ENCODE data around the gene GBA3. TPM values are rescaled to one million over a fixed set of nuclear protein-coding genes. Genes with fewer than 3 reads are reported as not detected.
A peak's percentile ranks its signal among the peaks of the same experiment; 100 is the strongest.

GBA3 gene
- total RNA-seq, 2 experiments from 2014 or later = not detected

- ChIA-PET POLR2A (no interaction called here), CTCF (interaction anchor here (0.9 kb wide), 1 partner anchor 19 kb away, joined by 3 read pairs; no protein-coding TSS in a partner anchor)
- no peak for DNase-seq
- Mint-ChIP-seq H3K4me1 (ENCODE audit: low read depth) (peaks cover 10% of the 10 kb centered on the region), H3K27ac (no peak overlapping the region), H3K36me3 (ENCODE audit: low read depth) (no peaks in the 10 kb centered on the region), H3K27me3 (no peaks in the 10 kb centered on the region), H3K4me3 (no peak overlapping the region), H3K9me3 (peaks cover 2% of the 10 kb centered on the region)
- no peak for ATAC-seq
- intact Hi-C loops (cut with micrococcal nuclease) = no loop called here
- TF ChIP-seq CTCF (IDR thresholded peaks at IDR 0.05) = no peak
These were observed 39.0 kb upstream of the GBA3 start for GRCh38 chr4:22653752-22654151.

- TF ChIP-seq CTCF (IDR thresholded peaks at IDR 0.05) = no peak
- DNase-seq (no peak), ATAC-seq (no peak)
- Mint-ChIP-seq H3K27me3 (no peaks in the 10 kb centered on the region), H3K9me3 (no peaks in the 10 kb centered on the region), H3K4me3 (no peak overlapping the region), H3K27ac (no peak overlapping the region), H3K4me1 (ENCODE audit: low read depth) (no peaks in the 10 kb centered on the region), H3K36me3 (ENCODE audit: low read depth) (no peaks in the 10 kb centered on the region)
- CTCF ChIA-PET = interaction anchor here (1.2 kb wide), 1 partner anchor 14 kb away, joined by 3 read pairs; no protein-coding TSS in a partner anchor
- POLR2A ChIA-PET = interaction anchor here (0.9 kb wide), 1 partner anchor 11 kb away, joined by 4 read pairs; no protein-coding TSS in a partner anchor
- intact Hi-C loops (cut with micrococcal nuclease) = no loop called here
These were observed 31.3 kb upstream of the GBA3 start for GRCh38 chr4:22661443-22661842.

- Mint-ChIP-seq H3K9me3 (peaks cover 1% of the 10 kb centered on the region), H3K4me3 (no peak overlapping the region), H3K4me1 (ENCODE audit: low read depth) (peaks cover 27% of the 10 kb centered on the region), H3K27ac (no peak overlapping the region), H3K27me3 (no peaks in the 10 kb centered on the region), H3K36me3 (ENCODE audit: low read depth) (no peaks in the 10 kb centered on the region)
- TF ChIP-seq CTCF (IDR thresholded peaks at IDR 0.05) = no peak
- POLR2A ChIA-PET = no interaction called here
- intact Hi-C loops (cut with micrococcal nuclease) = no loop called here
- no peak for DNase-seq
- CTCF ChIA-PET = interaction anchor here (0.5 to 1.2 kb wide), 2 partner anchors 9 to 255 kb away, joined by 3 to 4 read pairs; no protein-coding TSS in a partner anchor
- no peak for ATAC-seq
These were observed 25.3 kb upstream of the GBA3 start for GRCh38 chr4:22667332-22667940.

GRCh38 chr4:22668301-22668700, 24.4 kb upstream of the GBA3 start:
- Mint-ChIP-seq H3K4me1 (ENCODE audit: low read depth) (peaks cover 36% of the 10 kb centered on the region), H3K4me3 (no peak overlapping the region), H3K27me3 (no peaks in the 10 kb centered on the region), H3K27ac (peak overlapping the region; percentile 72), H3K36me3 (ENCODE audit: low read depth) (no peaks in the 10 kb centered on the region), H3K9me3 (peaks cover 1% of the 10 kb centered on the region)
- no peak for TF ChIP-seq CTCF (IDR thresholded peaks at IDR 0.05)
- ATAC-seq (no peak), DNase-seq (no peak)
- intact Hi-C loops (cut with micrococcal nuclease) = no loop called here
- POLR2A ChIA-PET = interaction anchor here (0.6 kb wide), 1 partner anchor 1791 kb away, joined by 7 read pairs; no protein-coding TSS in a partner anchor
- CTCF ChIA-PET = interaction anchor here (0.6 to 1.3 kb wide), 2 partner anchors 22 to 258 kb away, joined by 3 to 4 read pairs; no protein-coding TSS in a partner anchor

GRCh38 chr4:22668702-22669101, 24.0 kb upstream of the GBA3 start:
- ChIA-PET CTCF (interaction anchor here (0.6 to 1.4 kb wide), 4 partner anchors 9 to 258 kb away, joined by 3 to 4 read pairs (median 3); no protein-coding TSS in a partner anchor), POLR2A (interaction anchor here (0.6 kb wide), 1 partner anchor 1791 kb away, joined by 7 read pairs; no protein-coding TSS in a partner anchor)
- no peak for ATAC-seq
- DNase-seq = no peak
- H3K4me3 Mint-ChIP-seq = no peak overlapping the region
- TF ChIP-seq CTCF (IDR thresholded peaks at IDR 0.05) = no peak
- peak overlapping the region; percentile 72 for H3K27ac Mint-ChIP-seq
- H3K4me1 Mint-ChIP-seq (ENCODE audit: low read depth) = peaks cover 39% of the 10 kb centered on the region
- H3K36me3 Mint-ChIP-seq (ENCODE audit: low read depth) = no peaks in the 10 kb centered on the region
- H3K27me3 Mint-ChIP-seq = no peaks in the 10 kb centered on the region
- peaks cover 1% of the 10 kb centered on the region for H3K9me3 Mint-ChIP-seq
- intact Hi-C loops (cut with micrococcal nuclease) = no loop called here
